GM10266 (cell line): Measurements from ENCODE around the gene NUTM2F.
A peak's percentile ranks its signal among the peaks of the same experiment; 100 is the strongest.
"Not testable (repeated sequence)": the region's sequence is repeated elsewhere in the genome, so short reads cannot be mapped to it uniquely, and the experiment has no call there.

ENCODE experiments used
- DNase-seq: peaks from one replicate; pipeline ENCODE4 v3.0.0; 2012; ENCODE audit errors: extremely low spot score

The NUTM2F gene

GRCh38 chr9:94328544-94328943 lies at the start of gene NUTM2F:
TSS of gene NUTM2F (minus strand) at chr9:94328644. CDS start at chr9:94328623, 21 bp downstream.
- not testable (repeated sequence) for DNase-seq

GRCh38 chr9:94375197-94375596 lies 46.8 kb upstream of the NUTM2F start:
- DNase-seq, result peak; percentile 5

GRCh38 chr9:94374176-94375056 lies 46.0 kb upstream of the NUTM2F start:
- DNase-seq, result peak; percentile 89

- not testable (repeated sequence) for DNase-seq
These were observed 45.3 kb upstream of the NUTM2F start for GRCh38 chr9:94373779-94374175.

DNA sequence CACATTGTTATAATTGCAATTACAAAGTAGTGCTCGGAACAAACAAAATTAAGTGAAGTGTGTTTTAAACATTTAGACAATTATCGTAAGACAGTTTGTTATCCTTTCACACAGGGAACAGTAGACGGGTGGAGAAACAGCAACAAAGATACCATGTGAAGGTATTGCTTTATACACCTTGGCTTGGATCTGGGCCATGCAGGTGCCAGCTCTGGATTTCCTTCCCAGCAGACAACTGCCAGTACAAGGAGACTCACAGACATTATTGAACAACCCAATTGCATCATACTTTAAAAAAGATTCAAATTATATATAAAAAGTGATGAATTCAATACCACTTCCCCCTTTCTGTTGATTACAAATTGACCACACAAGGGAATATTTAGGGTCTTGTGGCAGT lies 41.8 kb upstream of the NUTM2F start:
- DNase-seq, result not testable (repeated sequence)

DNA sequence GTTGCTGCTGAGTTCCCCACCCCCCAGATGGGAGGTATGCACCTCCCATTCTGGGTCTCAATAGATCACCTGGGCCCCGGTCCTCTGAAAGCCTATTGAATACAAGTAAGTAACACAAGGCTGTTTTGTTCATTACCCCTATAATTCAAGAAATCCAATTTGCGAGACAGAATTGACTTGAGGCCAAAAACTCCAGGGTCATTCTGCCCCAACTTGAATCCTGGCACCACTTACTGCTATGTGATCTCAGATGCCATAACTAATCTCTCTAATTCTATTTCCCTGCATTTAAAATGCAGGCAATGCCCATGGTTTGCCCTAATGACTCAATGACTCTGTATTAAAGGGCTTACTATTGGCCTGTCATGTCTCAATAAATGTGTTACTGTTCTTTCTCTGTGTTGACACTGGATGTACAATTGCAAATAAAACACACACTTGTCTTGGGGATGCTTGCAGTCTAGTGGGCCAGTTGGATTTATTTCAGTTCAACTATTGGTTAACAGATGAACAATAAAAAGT lies 35.7 kb upstream of the NUTM2F start:
- DNase-seq, result not testable (repeated sequence)

GRCh38 chr9:94357158-94357557 lies 28.7 kb upstream of the NUTM2F start:
- not testable (repeated sequence) for DNase-seq

- DNase-seq, result not testable (repeated sequence)
These were observed 23.7 kb upstream of the NUTM2F start for GRCh38 chr9:94351901-94352723.

GRCh38 chr9:94348754-94349153 lies 20.3 kb upstream of the NUTM2F start:
- not testable (repeated sequence) for DNase-seq

- DNase-seq, result not testable (repeated sequence)
These were observed 19.0 kb upstream of the NUTM2F start for GRCh38 chr9:94347451-94347850.

DNA sequence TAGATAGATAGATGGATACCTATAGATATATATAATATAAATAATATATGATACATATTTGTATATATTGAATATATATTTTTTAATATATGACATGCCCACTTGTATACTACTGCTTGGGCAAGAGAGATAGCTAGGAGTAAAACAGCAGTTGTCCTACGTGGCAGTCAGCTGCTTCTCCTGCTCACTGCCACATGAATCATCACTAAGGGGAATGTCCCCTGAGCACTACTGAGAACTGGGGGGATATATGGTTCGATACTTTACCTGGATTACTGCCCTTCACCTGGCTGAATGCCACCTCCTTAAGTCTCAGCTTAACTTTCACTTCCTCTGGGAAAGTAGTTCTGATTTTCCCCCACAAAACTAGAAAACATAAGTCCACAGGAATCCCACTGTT lies 13.3 kb upstream of the NUTM2F start:
- not testable (repeated sequence) for DNase-seq

DNA sequence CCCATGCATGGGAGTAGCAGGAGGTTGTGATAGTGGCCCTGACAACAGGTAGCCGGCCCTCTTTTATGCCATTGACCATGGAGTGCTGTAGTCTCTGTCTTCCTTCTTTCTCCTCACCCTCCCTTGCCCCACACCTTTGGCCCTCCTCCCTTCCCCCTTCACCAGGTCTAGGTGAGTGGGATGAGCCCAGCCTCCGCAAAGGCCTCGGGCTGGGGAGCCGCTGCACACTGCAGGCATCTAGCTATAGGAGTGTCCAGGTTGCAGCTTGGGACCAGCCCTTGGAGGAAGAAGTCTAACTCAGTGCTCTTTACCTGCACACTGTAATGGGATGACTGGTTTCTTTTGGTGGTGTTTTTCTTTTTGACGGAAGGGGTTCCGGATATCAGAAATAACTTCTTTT lies 12.3 kb upstream of the NUTM2F start:
- DNase-seq, result not testable (repeated sequence)

GRCh38 chr9:94339657-94340056 lies 11.2 kb upstream of the NUTM2F start:
- not testable (repeated sequence) for DNase-seq

GRCh38 chr9:94338723-94339122 lies 10.3 kb upstream of the NUTM2F start:
- DNase-seq, result not testable (repeated sequence)

GRCh38 chr9:94336445-94336844 lies 8.0 kb upstream of the NUTM2F start:
- not testable (repeated sequence) for DNase-seq

- not testable (repeated sequence) for DNase-seq
These were observed 2.9 kb downstream of the NUTM2F start for GRCh38 chr9:94325583-94325982.

- DNase-seq, result not testable (repeated sequence)
These were observed 5.2 kb downstream of the NUTM2F start for GRCh38 chr9:94323153-94323798.

- DNase-seq, result not testable (repeated sequence)
These were observed 6.0 kb downstream of the NUTM2F start for GRCh38 chr9:94322342-94322940.

DNA sequence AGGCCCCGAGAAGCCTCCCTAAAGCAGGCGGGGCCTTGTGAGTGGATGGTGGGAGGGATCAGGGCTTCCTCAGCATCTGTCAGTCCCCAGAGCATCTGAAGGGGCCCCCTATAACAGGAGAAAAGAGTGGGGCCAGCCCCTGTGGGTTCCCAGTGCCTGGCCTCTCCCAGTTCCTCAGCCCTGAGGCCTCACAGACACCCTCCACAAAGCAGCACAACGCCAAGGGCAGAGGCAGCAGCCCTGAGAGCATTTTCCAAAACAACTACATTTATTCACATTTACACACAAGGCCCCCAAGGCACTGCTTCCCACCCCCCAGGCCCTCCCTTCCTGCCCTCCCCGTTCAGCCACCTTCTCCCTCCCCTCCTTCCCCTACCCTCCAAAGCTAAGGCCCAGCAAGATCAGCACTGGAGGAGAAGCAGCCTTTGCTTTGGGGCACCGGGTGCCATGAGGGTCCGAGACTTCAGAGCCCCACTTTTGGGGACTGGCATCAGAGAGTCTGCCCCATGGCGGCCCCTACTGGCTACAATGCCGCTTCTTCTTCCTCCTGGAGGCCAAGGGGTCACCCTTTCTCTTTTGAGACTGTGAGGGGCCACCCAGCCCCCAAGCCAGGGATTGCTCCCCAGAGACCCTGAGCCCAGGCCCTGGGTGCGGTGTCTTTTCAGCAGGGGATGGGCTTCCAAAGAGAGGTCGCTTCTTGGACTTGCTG lies 10.3 kb downstream of the NUTM2F start:
- not testable (repeated sequence) for DNase-seq

DNA sequence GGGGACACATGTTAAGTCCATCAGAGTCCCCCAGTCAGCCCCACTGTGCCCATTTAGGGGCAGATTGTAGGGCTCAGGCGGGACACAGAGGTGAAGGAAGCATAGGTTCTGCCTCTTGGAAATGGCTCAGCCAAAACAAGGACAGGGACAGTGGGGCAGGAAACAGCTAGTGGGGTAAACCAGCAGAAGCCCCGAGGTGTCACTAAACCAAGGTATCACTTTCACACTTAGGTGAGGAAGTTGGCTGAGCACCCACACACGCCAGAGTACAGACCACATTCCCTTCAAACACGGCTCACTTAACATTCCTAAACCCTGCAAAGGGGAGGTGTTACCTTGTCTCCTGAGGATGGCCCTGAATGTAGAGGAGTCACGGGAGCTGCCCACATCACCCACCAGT lies 12.2 kb downstream of the NUTM2F start:
- DNase-seq, result not testable (repeated sequence)
